ENCODE data around the gene CRIP2. TPM values are rescaled to one million over a fixed set of nuclear protein-coding genes. Genes with fewer than 3 reads are reported as not detected.

Gene CRIP2
- 85.1 and 90.0 TPM in 2 replicates for polyA plus RNA-seq (2013)

DNA sequence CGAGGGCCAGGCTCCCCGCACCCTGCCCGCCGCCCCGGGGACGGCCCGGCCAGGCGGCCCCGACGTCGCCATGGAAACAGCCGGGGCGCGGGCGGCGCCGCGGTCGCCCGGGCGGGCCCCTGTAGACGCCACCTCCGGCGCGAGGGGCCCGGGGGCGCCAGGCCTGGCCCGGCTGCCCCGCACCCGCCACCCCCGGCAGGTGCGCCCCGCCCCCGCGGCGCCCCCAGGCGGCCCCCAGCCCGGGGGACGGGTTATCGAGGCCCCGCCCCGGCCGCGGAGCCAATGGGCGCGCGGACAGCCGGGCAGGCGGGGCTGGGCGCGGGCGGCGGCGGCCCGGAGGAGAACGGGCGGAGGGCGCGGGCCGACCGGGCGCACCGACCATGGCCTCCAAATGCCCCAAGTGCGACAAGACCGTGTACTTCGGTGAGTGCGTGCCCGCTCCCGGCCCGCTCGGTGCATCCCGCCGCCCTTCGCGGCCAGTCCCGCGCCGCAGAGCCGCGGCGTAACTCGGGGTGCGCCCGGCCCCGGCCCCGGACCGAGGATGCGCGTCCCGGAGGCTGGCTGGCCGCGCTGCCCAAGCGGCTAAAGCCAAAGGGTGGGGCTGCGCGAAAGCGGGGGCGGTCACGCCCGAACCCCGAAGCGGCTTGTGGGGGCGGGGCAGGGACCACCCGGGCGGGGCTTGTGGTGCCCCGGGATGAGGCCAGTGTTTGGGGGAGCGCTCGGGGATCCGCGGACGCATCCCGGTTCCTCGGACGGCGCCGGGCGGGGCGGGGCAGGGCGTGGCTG lies at the start of gene CRIP2:
Gene CRIP2, plus strand, starts transcription at position 339 of the 786 bp plus-strand sequence. Its CDS starts 42 bp downstream, at position 381.
- H2BK12ac ChIP-seq (ENCODE audit: low read length) = peak within 1 kb of the TSS; percentile 37
- H3K14ac ChIP-seq (ENCODE audit: low read length) = peak within 1 kb of the TSS; percentile 26
- peak within 1 kb of the TSS; percentile 50 for H2AFZ ChIP-seq (ENCODE audit: insufficient read depth, low read length, poor library complexity)
- H3K9ac ChIP-seq (ENCODE audit: low read length) = peak within 1 kb of the TSS; percentile 45
- peak within 1 kb of the TSS; percentile 49 for H3K18ac ChIP-seq (ENCODE audit: low read length)
- H4K91ac ChIP-seq (ENCODE audit: low read depth, low read length) = peak within 1 kb of the TSS; percentile 86
- peaks cover 11 to 12% of the 10 kb centered on the region in 2 experiments for H3K36me3 ChIP-seq (ENCODE audit: control insufficient read depth in 1 of 2, insufficient read depth in 2 of 2, low read length in 2 of 2)
- H3K9me3 ChIP-seq (ENCODE audit: insufficient read depth, low read depth, low read length) = peaks cover 3% of the 10 kb centered on the region
- H4K8ac ChIP-seq (ENCODE audit: low read depth, low read length) = peak within 1 kb of the TSS; percentile 36
- no peak within 1 kb of the TSS for H3K23ac ChIP-seq (ENCODE audit: low read length)
- H3K79me1 ChIP-seq (ENCODE audit: low read length) = peaks cover 7% of the 10 kb centered on the region
- peak within 1 kb of the TSS; percentile 80 for H3K4me3 ChIP-seq (ENCODE audit: low read depth, low read length)
- peak within 1 kb of the TSS; percentile 83 for H3K4me2 ChIP-seq (ENCODE audit: low read length)
- H2BK120ac ChIP-seq (ENCODE audit: insufficient read depth, low read length, poor library complexity) = peak within 1 kb of the TSS; percentile 50
- H2AK5ac ChIP-seq (ENCODE audit: low read length) = no peak within 1 kb of the TSS
- H4K12ac ChIP-seq (ENCODE audit: low read depth, low read length) = no peak within 1 kb of the TSS
- peaks cover 29% of the 10 kb centered on the region for H3K27me3 ChIP-seq (ENCODE audit: insufficient read depth, low read length)
- no peaks in the 10 kb centered on the region for H3K79me2 ChIP-seq (ENCODE audit: control insufficient read depth, insufficient read depth, low read length, poor library complexity)
- WGBS (ENCODE audit: extremely low coverage, insufficient coverage, insufficient read length) = no CpG with 5 or more reads among the region's 118 CpGs
- H3K4ac ChIP-seq (ENCODE audit: low read depth, low read length) = peak within 1 kb of the TSS; percentile 20
- DNase-seq = peak in 1 of 2 donors; percentile 68
- H3K4me1 ChIP-seq (ENCODE audit: control insufficient read depth in 1 of 2, insufficient read depth in 2 of 2, low read length in 2 of 2) = peaks cover 10 to 25% of the 10 kb centered on the region in 2 experiments
- peak within 1 kb of the TSS; percentile 62 for H2BK5ac ChIP-seq (ENCODE audit: low read depth, low read length, poor library complexity)
- no peak within 1 kb of the TSS for H3K27ac ChIP-seq (ENCODE audit: low read depth, low read length)

DNA sequence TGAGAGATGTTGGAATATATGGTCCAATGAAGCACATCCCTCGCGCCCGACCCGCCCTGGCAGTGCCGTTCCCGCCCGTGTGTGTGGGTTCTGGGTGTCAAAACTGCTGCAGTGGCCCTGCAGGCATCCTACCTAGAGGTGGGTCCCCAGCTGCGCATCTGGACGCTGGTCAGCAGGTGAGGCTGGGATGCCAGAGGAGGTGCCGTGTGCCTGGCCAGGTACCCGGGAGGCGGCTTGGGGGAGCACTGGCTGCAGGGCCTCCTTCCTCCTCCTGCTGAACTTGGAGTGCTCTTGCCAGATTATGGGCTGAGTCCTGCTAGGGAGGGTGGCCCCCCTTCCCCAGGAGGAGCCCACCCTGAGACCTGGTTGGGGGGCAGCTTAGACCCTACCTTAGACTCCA lies 49.8 kb upstream of the CRIP2 start:
- no CpG with 5 or more reads among the region's 12 CpGs for WGBS (ENCODE audit: extremely low coverage, insufficient coverage, insufficient read length)
- H3K4me2 ChIP-seq (ENCODE audit: low read length) = no peak overlapping the region
- H3K79me2 ChIP-seq (ENCODE audit: control insufficient read depth, insufficient read depth, low read length, poor library complexity) = peaks cover 13% of the 10 kb centered on the region
- H3K27ac ChIP-seq (ENCODE audit: low read depth, low read length) = no peak overlapping the region
- H3K23ac ChIP-seq (ENCODE audit: low read length) = no peak overlapping the region
- DNase-seq = no peak
- no peak overlapping the region for H2BK120ac ChIP-seq (ENCODE audit: insufficient read depth, low read length, poor library complexity)
- no peak overlapping the region for H2BK12ac ChIP-seq (ENCODE audit: low read length)
- H3K79me1 ChIP-seq (ENCODE audit: low read length) = no peaks in the 10 kb centered on the region
- H3K14ac ChIP-seq (ENCODE audit: low read length) = no peak overlapping the region
- H2AK5ac ChIP-seq (ENCODE audit: low read length) = no peak overlapping the region
- H3K4me3 ChIP-seq (ENCODE audit: low read depth, low read length) = no peak overlapping the region
- no peak overlapping the region for H4K8ac ChIP-seq (ENCODE audit: low read depth, low read length)
- H3K9ac ChIP-seq (ENCODE audit: low read length) = no peak overlapping the region
- H2BK5ac ChIP-seq (ENCODE audit: low read depth, low read length, poor library complexity) = no peak overlapping the region
- H3K4me1 ChIP-seq (ENCODE audit: control insufficient read depth in 1 of 2, insufficient read depth in 2 of 2, low read length in 2 of 2) = peaks cover 13 to 19% of the 10 kb centered on the region in 2 experiments
- H2AFZ ChIP-seq (ENCODE audit: insufficient read depth, low read length, poor library complexity) = no peak overlapping the region
- no peak overlapping the region for H4K12ac ChIP-seq (ENCODE audit: low read depth, low read length)
- H3K18ac ChIP-seq (ENCODE audit: low read length) = no peak overlapping the region
- H3K27me3 ChIP-seq (ENCODE audit: insufficient read depth, low read length) = no peaks in the 10 kb centered on the region
- peak overlapping the region; percentile 81 for H3K4ac ChIP-seq (ENCODE audit: low read depth, low read length)
- H3K36me3 ChIP-seq (ENCODE audit: control insufficient read depth in 1 of 2, insufficient read depth in 2 of 2, low read length in 2 of 2) = peaks cover 21 to 25% of the 10 kb centered on the region in 2 experiments
- H3K9me3 ChIP-seq (ENCODE audit: insufficient read depth, low read depth, low read length) = peaks cover 8% of the 10 kb centered on the region
- H4K91ac ChIP-seq (ENCODE audit: low read depth, low read length) = no peak overlapping the region

- Histone ChIP-seq H4K91ac (ENCODE audit: low read depth, low read length) (no peak overlapping the region), H3K79me1 (ENCODE audit: low read length) (no peaks in the 10 kb centered on the region), H3K4me2 (ENCODE audit: low read length) (no peak overlapping the region), H3K9me3 (ENCODE audit: insufficient read depth, low read depth, low read length) (peaks cover 8% of the 10 kb centered on the region), H3K9ac (ENCODE audit: low read length) (no peak overlapping the region), H4K8ac (ENCODE audit: low read depth, low read length) (no peak overlapping the region), H2AK5ac (ENCODE audit: low read length) (no peak overlapping the region), H3K4me1 (ENCODE audit: control insufficient read depth in 1 of 2, insufficient read depth in 2 of 2, low read length in 2 of 2) (peaks cover 11 to 15% of the 10 kb centered on the region in 2 experiments), H3K4me3 (ENCODE audit: low read depth, low read length) (no peak overlapping the region), H2BK5ac (ENCODE audit: low read depth, low read length, poor library complexity) (no peak overlapping the region), H2BK120ac (ENCODE audit: insufficient read depth, low read length, poor library complexity) (no peak overlapping the region), H3K18ac (ENCODE audit: low read length) (no peak overlapping the region), H3K27me3 (ENCODE audit: insufficient read depth, low read length) (no peaks in the 10 kb centered on the region), H2BK12ac (ENCODE audit: low read length) (no peak overlapping the region), H3K23ac (ENCODE audit: low read length) (no peak overlapping the region), H3K27ac (ENCODE audit: low read depth, low read length) (no peak overlapping the region), H3K36me3 (ENCODE audit: control insufficient read depth in 1 of 2, insufficient read depth in 2 of 2, low read length in 2 of 2) (peaks cover 21 to 29% of the 10 kb centered on the region in 2 experiments), H4K12ac (ENCODE audit: low read depth, low read length) (no peak overlapping the region), H3K14ac (ENCODE audit: low read length) (no peak overlapping the region), H2AFZ (ENCODE audit: insufficient read depth, low read length, poor library complexity) (no peak overlapping the region), H3K4ac (ENCODE audit: low read depth, low read length) (peak overlapping the region; percentile 66), H3K79me2 (ENCODE audit: control insufficient read depth, insufficient read depth, low read length, poor library complexity) (peaks cover 9% of the 10 kb centered on the region)
- DNase-seq = no peak
- no CpG with 5 or more reads among the region's 23 CpGs for WGBS (ENCODE audit: extremely low coverage, insufficient coverage, insufficient read length)
Observed at GRCh38 chr14:105425823-105426247, 48.8 kb upstream of the CRIP2 start.

DNA sequence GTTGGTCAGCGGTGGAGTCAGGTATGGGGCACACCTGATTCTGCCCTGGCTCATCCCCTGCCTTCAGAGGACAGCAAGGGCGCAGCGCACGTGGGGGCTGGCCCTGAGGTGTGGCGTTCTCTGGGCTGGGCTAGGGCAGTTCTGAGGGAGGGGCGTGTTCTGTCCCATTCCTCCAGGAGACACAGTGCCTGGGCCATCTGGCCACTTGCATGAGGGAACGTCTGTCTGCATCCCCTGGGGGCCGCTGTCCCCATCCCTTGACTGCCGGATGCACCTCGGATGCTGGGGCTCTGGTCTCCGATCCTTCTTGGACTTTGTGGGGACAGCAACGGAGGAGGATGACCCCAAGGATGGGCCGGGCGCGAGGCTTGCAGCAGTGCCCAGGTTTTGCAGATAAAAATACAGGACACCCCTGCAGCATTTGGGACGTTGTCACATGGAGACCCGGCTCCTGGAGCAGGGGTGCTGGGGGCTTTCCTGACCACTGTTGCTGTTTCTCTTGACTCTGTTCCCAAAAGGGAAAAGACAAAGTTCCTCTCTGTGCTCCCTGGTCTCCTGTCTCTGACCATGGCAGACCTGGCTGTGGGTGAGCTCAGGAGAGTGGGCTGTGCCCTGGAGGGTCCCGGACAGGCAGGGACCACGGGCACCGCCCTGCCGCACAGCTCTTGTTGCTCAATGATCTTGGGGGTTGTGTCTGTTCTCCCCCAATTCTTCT lies 48.0 kb upstream of the CRIP2 start:
- no peak overlapping the region for H3K23ac ChIP-seq (ENCODE audit: low read length)
- no peak overlapping the region for H4K8ac ChIP-seq (ENCODE audit: low read depth, low read length)
- H2BK12ac ChIP-seq (ENCODE audit: low read length) = no peak overlapping the region
- no peak overlapping the region for H4K12ac ChIP-seq (ENCODE audit: low read depth, low read length)
- no peak overlapping the region for H3K14ac ChIP-seq (ENCODE audit: low read length)
- no CpG with 5 or more reads among the region's 21 CpGs for WGBS (ENCODE audit: extremely low coverage, insufficient coverage, insufficient read length)
- peaks cover 24 to 29% of the 10 kb centered on the region in 2 experiments for H3K36me3 ChIP-seq (ENCODE audit: control insufficient read depth in 1 of 2, insufficient read depth in 2 of 2, low read length in 2 of 2)
- no peaks in the 10 kb centered on the region for H3K79me1 ChIP-seq (ENCODE audit: low read length)
- peaks cover 8% of the 10 kb centered on the region for H3K9me3 ChIP-seq (ENCODE audit: insufficient read depth, low read depth, low read length)
- no peak overlapping the region for H2BK120ac ChIP-seq (ENCODE audit: insufficient read depth, low read length, poor library complexity)
- H3K4me3 ChIP-seq (ENCODE audit: low read depth, low read length) = no peak overlapping the region
- H3K9ac ChIP-seq (ENCODE audit: low read length) = no peak overlapping the region
- H3K18ac ChIP-seq (ENCODE audit: low read length) = no peak overlapping the region
- no peak overlapping the region for H3K27ac ChIP-seq (ENCODE audit: low read depth, low read length)
- peaks cover 9% of the 10 kb centered on the region for H3K79me2 ChIP-seq (ENCODE audit: control insufficient read depth, insufficient read depth, low read length, poor library complexity)
- no peak overlapping the region for H2AK5ac ChIP-seq (ENCODE audit: low read length)
- no peak overlapping the region for H3K4me2 ChIP-seq (ENCODE audit: low read length)
- H2AFZ ChIP-seq (ENCODE audit: insufficient read depth, low read length, poor library complexity) = no peak overlapping the region
- no peak overlapping the region for H2BK5ac ChIP-seq (ENCODE audit: low read depth, low read length, poor library complexity)
- no peak for DNase-seq
- peaks cover 5 to 9% of the 10 kb centered on the region in 2 experiments for H3K4me1 ChIP-seq (ENCODE audit: control insufficient read depth in 1 of 2, insufficient read depth in 2 of 2, low read length in 2 of 2)
- H3K27me3 ChIP-seq (ENCODE audit: insufficient read depth, low read length) = no peaks in the 10 kb centered on the region
- peak overlapping the region; percentile 66 for H3K4ac ChIP-seq (ENCODE audit: low read depth, low read length)
- no peak overlapping the region for H4K91ac ChIP-seq (ENCODE audit: low read depth, low read length)
